ENCODE data around the gene H6PD.

The H6PD gene

DNA sequence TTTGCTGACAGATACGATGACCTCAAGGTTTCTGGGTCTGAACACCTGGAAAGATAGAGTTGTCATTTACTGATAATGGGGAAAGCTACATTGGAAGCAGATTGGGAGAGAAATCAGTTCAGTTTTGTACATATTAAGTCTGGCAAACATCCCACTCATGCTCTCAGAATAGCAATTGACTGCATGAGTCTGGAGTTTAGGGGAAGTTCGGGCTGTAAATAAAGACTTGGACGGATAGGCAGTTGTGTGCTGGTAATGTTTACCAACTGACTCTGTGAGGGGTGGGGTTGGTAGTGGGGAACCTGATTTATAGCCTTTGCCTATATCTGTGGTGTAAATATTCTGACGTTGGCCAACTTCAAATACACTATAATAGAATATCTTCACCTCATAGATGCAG, 4.0 kb downstream of the H6PD start:
- TF ChIP-seq, protein P1, sequence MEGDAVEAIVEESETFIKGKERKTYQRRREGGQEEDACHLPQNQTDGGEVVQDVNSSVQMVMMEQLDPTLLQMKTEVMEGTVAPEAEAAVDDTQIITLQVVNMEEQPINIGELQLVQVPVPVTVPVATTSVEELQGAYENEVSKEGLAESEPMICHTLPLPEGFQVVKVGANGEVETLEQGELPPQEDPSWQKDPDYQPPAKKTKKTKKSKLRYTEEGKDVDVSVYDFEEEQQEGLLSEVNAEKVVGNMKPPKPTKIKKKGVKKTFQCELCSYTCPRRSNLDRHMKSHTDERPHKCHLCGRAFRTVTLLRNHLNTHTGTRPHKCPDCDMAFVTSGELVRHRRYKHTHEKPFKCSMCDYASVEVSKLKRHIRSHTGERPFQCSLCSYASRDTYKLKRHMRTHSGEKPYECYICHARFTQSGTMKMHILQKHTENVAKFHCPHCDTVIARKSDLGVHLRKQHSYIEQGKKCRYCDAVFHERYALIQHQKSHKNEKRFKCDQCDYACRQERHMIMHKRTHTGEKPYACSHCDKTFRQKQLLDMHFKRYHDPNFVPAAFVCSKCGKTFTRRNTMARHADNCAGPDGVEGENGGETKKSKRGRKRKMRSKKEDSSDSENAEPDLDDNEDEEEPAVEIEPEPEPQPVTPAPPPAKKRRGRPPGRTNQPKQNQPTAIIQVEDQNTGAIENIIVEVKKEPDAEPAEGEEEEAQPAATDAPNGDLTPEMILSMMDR (IDR thresholded peaks at IDR 0.05; ENCODE audit: low read depth, low read length) = no peak
- peak in 1 of 2 donors; percentile 37 for DNase-seq (ENCODE audit: low read depth in 2 of 2)
- no peak overlapping the region for H3K4me3 ChIP-seq (replicated peaks in 1 of 2; ENCODE audit: low read depth in 2 of 2, low read length in 2 of 2)

DNA sequence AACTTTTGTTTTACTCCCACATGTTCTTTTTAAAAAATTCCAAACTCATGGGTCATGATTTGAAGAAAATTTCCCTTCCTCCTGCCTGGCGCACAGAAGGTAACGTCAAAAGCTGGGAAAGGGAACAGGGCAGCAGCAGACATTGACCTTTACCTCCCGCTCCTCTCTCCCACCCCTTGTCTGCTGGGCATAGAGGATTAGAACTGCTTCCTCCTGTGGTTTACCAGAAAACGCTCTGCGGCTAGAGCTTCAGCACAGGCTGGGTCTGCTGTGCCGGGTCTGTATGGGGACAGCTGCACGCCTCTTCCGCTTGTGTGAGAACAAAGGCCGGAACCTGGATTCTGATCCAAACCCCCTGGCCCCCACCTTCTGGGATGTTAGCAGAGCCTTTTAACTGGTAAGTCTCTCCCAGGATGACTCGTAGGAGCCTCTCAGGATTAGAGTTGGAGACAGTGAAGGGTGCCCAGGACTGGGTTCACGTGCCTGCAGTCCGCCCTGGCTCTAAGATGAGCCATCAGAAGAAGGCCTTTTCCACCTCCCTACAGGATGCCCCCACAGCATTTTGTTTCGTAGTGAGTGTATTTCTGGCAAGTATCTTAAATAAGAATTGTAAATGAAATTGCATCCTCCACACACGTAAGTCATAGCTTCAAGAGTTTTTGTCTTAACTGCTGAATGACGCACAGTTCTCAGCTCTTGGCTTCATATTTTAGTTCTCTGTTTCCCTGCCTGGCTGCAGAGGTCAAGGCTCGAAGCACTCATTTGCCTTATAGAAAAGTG, 5.2 kb downstream of the H6PD start:
- no peak overlapping the region for H3K4me3 ChIP-seq (replicated peaks in 1 of 2; ENCODE audit: low read depth in 2 of 2, low read length in 2 of 2)
- peak; percentile 68 to 90 for DNase-seq (ENCODE audit: low read depth in 2 of 2)
- TF ChIP-seq, protein P1 (IDR thresholded peaks at IDR 0.05; ENCODE audit: low read depth, low read length) = no peak

DNA sequence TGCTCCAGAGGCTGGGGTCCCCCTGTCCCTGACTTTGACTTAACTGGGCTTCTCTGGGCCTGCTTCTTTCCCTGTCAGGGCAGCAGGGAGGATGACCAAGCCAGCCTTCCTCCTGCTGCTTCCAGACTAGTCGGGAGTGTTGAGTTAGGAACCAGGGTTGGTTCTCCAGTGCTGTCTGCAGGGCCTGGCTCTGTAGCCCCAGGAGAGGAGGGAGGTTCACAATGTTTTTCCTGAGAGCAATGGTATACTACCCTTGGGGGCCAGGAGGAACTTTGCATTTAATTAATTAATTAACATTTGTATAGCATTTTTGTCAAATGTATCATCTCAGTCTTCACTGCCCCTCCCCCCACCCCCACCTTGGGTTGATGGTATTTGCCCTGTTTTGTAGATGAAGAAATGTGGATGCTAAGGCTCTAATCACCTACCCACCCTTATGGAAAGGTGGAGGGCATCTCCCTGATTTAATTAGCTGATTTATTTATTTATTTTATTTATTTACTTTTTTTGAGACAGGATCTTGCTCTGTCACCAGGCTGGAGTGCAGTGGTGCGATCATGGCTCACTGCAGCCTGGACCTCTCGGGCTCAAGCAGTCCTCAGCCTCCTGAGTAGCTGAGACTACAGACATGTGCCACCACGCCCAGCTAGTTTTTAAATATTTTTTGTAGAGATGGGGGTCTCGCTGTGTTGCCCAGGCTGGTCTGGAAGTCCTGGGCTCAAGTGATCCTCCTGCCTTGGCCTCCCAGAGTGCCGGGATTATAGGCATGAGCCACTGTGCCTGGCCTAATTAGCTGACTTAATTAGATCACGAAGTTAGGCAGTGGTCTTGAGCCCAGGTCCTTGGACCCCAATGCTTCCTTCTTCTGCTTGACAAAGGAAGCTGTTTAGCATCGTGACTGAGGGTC, 6.6 kb downstream of the H6PD start:
- TF ChIP-seq, protein P1 (IDR thresholded peaks at IDR 0.05; ENCODE audit: low read depth, low read length) = no peak
- no peak for DNase-seq (ENCODE audit: low read depth in 2 of 2)

DNA sequence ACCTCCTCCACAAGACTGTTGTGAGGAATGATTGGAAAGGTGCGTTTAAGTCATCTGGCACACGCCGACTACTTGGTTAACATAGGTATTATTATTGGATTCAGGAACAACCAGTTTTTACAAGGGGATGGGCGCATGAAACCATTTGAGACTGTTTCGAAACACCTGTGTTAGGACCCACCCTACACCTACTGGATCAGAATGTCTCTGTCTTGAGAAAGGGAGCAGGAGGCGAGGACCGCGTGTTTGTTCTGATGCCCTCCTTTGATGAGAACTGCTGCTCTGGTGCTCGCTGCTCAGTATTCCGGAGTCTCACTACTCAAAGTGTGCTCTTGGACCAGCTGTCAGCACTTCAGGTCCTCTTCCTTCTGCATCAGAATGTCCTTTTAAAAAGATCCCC, 7.3 kb downstream of the H6PD start:
- TF ChIP-seq, protein P1 (IDR thresholded peaks at IDR 0.05; ENCODE audit: low read depth, low read length) = no peak
- no peak for DNase-seq (ENCODE audit: low read depth in 2 of 2)
- H3K4me3 ChIP-seq (replicated peaks in 1 of 2; ENCODE audit: low read depth in 2 of 2, low read length in 2 of 2) = no peak overlapping the region

More for the DNA sequence above, 6.6 kb downstream of the H6PD start:
- H3K4me3 ChIP-seq (replicated peaks in 1 of 2; ENCODE audit: low read depth in 2 of 2, low read length in 2 of 2) = no peak overlapping the region

DNA sequence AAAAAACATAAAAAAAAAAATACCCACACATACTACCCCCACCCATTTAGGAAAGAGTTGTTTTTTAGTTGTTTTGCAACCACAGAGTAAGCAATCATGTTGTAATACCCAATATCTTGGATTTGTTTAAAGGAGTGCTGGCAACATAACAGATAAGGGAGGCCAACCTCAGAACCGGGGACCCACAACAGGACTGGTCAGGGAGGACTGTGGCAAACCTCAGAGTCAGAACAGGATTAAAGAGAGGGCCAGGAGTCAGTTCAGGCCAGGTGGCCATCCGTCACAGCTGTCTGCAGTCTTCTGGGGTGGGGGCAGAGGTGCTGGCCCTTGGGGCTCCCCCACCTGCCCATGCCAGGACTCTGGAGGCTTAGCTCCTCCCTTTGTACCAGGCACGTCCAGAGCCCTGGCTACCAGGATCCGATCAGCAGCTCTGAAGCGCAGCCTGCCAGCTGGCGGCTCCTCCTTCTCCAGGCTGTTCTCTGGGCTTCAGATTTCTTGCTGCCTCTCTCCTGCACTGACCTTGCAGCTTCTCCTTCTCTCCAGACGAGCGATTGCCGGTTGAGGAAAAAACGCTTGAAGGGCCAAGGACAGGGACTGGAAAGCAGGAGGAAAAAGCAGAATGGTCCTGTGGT, 7.9 kb downstream of the H6PD start:
- H3K4me3 ChIP-seq (replicated peaks in 1 of 2; ENCODE audit: low read depth in 2 of 2, low read length in 2 of 2) = no peak overlapping the region
- peak in 1 of 2 donors; percentile 90 for DNase-seq (ENCODE audit: low read depth in 2 of 2)
- TF ChIP-seq, protein P1 (IDR thresholded peaks at IDR 0.05; ENCODE audit: low read depth, low read length) = no peak

DNA sequence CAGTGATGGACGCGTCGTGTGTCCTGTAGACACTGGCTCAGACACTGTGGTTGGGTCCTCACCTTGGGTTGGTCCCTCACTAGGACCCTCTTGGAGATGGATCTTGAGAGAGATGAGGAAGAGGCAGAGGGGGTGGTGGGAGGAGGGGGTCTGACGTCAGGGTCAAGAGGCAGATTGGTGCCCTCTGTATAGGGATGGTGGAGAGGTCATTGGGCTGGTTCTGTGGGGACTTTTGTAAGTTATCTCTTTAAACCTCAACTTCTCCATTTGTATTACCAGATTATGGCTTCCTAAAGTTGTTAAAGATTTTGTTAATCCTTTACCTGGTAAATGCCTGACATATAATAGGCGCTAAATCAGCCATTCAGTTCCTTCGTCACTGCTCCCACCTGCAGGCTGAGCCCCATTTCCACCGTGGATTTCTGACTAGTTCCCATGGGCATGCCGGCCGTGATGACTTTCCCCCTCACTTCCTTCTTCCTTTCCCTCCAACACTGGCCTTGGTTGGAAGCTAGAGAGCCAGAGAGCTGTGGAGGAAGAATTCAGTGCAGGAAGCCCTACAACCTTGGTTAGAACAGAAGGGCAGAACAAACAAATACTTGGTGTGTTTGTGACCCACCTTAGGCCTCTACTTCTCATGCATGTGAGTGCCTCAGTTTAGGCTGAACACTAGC, 8.6 kb downstream of the H6PD start:
- TF ChIP-seq, protein P1 (IDR thresholded peaks at IDR 0.05; ENCODE audit: low read depth, low read length) = no peak
- no peak overlapping the region for H3K4me3 ChIP-seq (replicated peaks in 1 of 2; ENCODE audit: low read depth in 2 of 2, low read length in 2 of 2)
- DNase-seq (ENCODE audit: low read depth in 2 of 2) = no peak

All from cardiac fibroblast (primary cell).